ENCODE data around the gene NR1I2.

NR1I2 gene

GRCh38 chr3:119817071-119817470 lies 35.2 kb downstream of the NR1I2 start:
- H3K4me3 ChIP-seq (ENCODE audit: low read depth, low read length), result no peak overlapping the region
- TF ChIP-seq CTCF (conservative IDR thresholded peaks at IDR 0.05; ENCODE audit: low read depth, low read length), result no peak
- DNase-seq (ENCODE audit: low read depth), result no peak

- no peak overlapping the region for H3K4me3 ChIP-seq (ENCODE audit: low read depth, low read length)
- no peak for TF ChIP-seq CTCF (conservative IDR thresholded peaks at IDR 0.05; ENCODE audit: low read depth, low read length)
Observed at GRCh38 chr3:119817583-119818363, 35.9 kb downstream of the NR1I2 start.

GRCh38 chr3:119818937-119819336 lies 37.0 kb downstream of the NR1I2 start:
- no peak overlapping the region for H3K4me3 ChIP-seq (ENCODE audit: low read depth, low read length)
- TF ChIP-seq CTCF (conservative IDR thresholded peaks at IDR 0.05; ENCODE audit: low read depth, low read length), result no peak
- DNase-seq (ENCODE audit: low read depth), result no peak

More at GRCh38 chr3:119817583-119818363, 35.9 kb downstream of the NR1I2 start:
- DNase-seq (ENCODE audit: low read depth), result no peak

GRCh38 chr3:119819806-119820205 lies 37.9 kb downstream of the NR1I2 start:
- DNase-seq (ENCODE audit: low read depth), result no peak
- no peak overlapping the region for H3K4me3 ChIP-seq (ENCODE audit: low read depth, low read length)
- no peak for TF ChIP-seq CTCF (conservative IDR thresholded peaks at IDR 0.05; ENCODE audit: low read depth, low read length)

GRCh38 chr3:119825820-119826219 lies 43.9 kb downstream of the NR1I2 start:
- no peak for DNase-seq (ENCODE audit: low read depth)
- H3K4me3 ChIP-seq (ENCODE audit: low read depth, low read length), result no peak overlapping the region
- no peak for TF ChIP-seq CTCF (conservative IDR thresholded peaks at IDR 0.05; ENCODE audit: low read depth, low read length)

GRCh38 chr3:119826711-119827608 lies 45.1 kb downstream of the NR1I2 start:
- DNase-seq (ENCODE audit: low read depth), result peak; percentile 28
- no peak overlapping the region for H3K4me3 ChIP-seq (ENCODE audit: low read depth, low read length)
- TF ChIP-seq CTCF (conservative IDR thresholded peaks at IDR 0.05; ENCODE audit: low read depth, low read length), result no peak

Data from choroid plexus epithelial cell (primary cell).